Fibroblast of skin of back (primary cell): ENCODE data around the gene SLBP.
"Not testable (repeated sequence)": the region's sequence is repeated elsewhere in the genome, so short reads cannot be mapped to it uniquely, and the experiment has no call there.

ENCODE experiments used
- DNase-seq: peaks from one replicate; pipeline ENCODE4 v3.0.0-alpha.2; 2013

Gene SLBP

DNA sequence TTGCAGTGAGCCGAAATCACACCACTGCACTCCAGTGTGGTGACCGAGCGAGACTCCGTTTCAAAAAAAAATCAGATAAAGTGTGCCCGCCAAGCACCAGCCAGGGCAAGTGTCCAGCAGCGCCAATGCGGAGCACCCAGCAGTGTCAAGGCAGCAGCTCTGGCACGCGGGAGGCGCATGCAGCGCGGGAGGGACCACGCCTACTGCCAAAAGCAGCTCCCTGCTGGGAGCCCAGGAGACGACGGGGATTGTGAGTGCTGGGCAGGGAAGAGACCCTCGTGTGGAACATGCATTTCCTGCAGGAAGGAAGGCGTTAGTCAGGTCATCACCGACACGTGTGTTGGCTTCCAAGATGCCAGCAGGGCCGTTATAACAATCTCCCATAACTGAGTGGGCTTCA, 38.4 kb downstream of the SLBP start:
- no peak for DNase-seq

GRCh38 chr4:1671011-1671410, 41.1 kb downstream of the SLBP start:
- DNase-seq, result not testable (repeated sequence)

DNA sequence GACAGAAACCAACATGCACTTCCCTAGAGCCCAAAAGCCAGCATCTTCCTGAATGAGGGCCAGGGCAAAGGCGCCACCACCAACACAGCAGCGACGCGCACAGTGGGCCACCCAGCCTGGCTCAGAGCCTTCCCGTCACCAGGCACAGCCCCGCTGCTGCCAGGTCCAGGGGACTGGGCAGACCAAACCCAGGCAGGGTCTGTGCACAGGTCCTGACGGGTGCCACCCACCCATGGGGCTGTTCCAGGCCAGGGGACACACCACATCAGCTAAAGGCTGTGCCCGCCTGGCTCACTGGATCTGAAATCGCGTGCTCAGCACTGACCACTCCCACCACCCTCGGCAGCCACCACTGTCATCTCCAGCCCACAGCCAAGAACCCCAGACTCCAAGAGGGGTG, 41.8 kb downstream of the SLBP start:
- DNase-seq, result no peak

- no peak for DNase-seq
Observed at GRCh38 chr4:1669850-1670249, 42.3 kb downstream of the SLBP start.

DNA sequence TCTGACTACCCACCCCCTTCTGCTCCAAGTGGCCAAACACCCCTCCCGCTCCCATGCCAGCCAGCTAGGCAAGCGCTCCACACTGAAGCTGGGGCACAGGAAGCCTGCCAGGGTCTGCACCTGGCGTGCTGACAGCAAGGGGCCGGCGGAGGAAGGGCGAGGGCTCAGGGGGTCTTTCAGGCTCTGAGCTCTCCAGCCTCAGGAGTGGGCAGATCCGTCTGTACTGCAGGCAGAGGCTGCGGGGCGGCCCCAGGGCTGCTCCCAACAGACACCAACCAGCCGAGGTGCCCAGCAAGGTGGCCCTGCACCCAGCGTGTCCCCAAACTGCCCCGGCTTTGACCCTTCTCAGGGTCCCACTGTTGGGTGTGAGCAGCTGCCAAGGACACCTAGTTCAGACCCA, 42.8 kb downstream of the SLBP start:
- no peak for DNase-seq

- DNase-seq, result no peak
Observed at GRCh38 chr4:1668488-1668840, 43.7 kb downstream of the SLBP start.

- DNase-seq, result no peak
Observed at GRCh38 chr4:1667273-1667672, 44.8 kb downstream of the SLBP start.

DNA sequence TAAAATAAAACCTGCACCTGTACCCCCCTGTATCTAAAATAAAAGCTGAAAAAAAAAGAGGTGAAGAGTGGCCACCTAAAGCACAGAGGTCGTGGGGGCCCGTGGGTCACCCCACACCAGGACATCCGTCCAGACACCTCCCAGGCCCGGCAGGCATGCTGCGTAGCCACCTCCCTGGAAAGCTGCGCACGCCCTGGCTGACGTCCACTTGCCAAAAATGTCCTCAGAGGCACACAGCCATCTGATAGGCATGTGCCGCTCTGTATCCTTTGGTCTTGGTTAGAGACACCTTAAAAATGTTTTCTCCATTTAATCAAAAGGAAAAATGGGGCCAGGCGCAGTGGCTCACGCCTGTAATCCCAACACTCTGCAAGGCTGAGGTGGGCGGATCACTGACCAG, 45.7 kb downstream of the SLBP start:
- no peak for DNase-seq

DNA sequence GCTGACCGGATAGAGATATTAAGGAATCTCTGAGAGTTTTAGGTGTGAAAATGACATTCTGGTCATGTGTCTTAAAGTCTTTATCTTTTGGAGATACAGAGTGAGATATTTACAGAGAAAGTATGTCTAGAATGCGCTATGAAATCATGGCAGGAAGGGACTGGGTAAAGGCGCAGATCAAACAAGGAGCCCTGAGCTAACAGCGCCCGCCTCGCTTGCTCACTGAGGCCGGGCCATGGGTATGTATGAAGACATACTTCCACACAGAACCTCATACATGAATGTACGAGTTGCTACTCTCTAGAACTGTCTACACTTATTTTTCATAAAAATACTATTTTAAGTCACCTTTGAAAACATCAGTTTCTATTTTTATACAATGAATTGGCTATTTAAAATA, 48.0 kb downstream of the SLBP start:
- DNase-seq, result no peak

GRCh38 chr4:1663549-1663948, 48.6 kb downstream of the SLBP start:
- no peak for DNase-seq

- no peak for DNase-seq
Observed at GRCh38 chr4:1661695-1662094, 50.4 kb downstream of the SLBP start.

DNA sequence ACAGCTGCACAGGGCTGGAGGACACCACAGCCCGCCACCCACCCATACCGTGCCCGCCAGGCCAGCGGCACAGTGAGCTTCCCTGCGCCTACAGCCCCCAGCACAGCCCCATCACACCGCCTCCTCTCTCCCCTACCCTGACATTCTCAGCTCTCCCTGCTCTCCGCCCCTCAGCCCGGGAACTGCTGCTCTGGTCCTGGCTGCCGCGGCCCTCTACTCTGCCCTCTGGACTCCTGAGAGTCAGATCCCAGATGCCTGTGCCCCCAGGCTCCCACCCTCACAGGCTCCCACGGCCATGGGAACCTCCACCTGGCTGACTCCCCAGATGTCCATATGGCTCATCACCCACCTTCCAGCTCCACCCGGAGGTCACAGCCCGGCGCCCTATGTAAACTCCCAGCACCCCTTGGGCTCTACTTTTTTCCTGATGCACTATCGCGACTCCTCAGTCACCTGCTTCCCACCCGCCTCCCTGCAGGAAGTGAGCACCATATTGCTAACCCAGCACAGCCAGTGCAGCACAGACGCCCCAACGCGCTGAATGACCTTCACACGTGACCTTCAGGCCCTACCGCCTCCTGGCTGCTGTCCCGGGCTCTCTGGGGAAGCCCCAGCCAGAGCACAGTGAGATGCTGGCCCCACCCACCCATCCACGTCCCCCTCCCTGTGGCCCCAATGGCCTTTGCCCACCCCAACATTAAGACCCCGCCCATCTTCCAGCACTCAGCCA, 51.0 kb downstream of the SLBP start:
- no peak for DNase-seq

DNA sequence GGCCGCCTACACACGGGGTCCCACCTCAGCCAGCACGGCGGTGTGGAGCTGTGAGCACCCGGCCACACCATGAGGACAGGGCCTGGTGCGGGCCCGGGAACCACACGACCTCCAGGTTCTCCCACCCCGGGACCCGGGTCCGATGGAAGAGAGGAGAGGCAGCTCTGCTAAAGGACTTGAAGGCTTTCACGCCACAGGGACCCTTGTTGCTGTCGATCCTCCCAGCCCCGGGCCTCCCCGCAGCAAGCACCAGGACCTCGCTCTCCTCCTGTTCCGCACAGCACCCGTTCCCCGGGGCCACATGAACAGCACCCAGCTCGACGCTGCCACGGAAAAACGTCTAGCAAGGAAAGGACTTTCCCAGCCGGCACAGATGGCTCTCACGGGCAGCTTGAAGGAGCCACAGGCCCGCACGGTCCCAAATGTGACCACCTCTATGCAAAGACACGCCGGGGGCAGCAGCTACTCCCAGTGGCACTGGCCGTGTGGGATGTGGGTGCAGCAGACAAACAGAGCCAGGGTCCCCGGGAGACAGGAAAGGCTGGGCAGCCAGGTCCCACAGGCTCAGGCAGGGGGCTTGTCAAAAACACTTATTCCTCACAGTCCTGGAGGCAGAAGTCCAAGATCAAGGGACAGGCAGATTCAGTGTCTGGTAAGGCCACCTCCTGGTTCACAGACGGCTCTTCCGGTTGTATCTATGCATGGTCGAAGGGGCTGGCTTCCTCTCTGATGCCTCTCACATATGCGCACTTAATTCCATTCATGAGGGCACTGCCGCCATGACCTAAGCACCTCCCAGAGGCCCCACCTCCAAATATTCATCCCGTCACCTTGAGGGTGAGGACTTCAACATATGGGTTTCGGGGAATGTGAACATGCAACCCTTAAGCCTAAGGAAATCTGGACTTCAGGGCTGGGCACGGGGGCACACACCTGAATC, 52.7 kb downstream of the SLBP start:
- DNase-seq, result no peak

DNA sequence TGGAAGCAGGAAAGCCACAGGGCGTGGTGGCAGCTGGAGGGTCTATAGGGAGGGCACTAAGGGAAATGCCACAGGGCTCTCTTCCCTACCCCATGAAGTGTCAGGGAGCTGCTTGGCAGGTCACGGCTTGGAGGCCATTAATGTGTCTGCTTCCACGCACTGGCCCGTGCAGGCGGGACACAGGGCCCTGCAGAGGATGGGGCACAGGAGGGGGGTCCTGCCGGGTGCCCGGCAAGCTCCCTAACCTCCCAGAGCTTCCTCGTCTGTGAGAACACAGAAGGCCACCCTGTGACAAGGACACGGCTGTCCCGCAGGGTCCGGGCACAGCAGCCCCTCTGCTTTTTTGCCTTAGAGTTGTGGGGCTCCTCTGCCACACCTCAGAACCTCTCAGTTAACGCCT, 53.5 kb downstream of the SLBP start:
- DNase-seq, result no peak

DNA sequence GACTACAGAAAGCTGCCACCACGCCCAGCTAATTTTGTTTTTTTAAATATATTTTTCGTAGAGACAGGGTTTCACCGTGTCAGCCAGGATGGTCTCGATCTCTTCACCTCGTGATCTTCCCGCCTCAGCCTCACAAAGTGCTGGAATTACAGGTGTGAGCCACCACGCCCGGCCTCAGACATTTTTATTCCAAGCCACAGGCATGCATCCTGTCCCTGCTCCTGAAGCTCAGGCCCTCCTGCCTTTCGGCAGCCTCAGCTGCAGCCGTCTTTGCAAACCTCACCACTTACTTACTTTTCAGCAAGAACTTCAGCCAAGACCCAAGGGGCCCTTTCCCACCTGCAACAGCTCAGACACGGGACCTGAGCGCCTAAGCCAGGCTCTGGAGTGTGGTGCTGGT, 54.0 kb downstream of the SLBP start:
- no peak for DNase-seq

- DNase-seq, result no peak
Observed at GRCh38 chr4:1656986-1657385, 55.1 kb downstream of the SLBP start.

- no peak for DNase-seq
Observed at GRCh38 chr4:1656132-1656531, 56.0 kb downstream of the SLBP start.

GRCh38 chr4:1655676-1656075, 56.4 kb downstream of the SLBP start:
- DNase-seq, result no peak

DNA sequence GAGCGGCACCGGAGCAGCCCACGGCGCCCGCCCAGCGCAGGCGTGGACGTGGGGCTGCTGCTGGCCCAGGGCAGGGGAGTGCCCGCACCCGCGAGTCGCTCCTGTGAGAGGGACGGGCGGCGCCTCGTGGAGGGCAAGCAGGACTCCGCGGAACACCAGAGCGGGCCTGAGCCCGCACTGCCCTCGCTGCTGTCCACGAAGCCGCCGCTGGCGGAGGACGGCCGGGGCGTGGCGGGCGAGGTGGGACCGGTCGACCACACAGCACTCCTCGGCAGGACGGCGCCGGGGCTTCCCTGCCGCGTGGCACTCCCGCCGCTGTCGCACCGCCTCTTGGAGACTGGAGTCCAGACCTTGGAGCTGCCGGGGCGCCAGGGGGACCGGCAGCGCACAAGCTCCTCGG, 57.0 kb downstream of the SLBP start:
- no peak for DNase-seq

DNA sequence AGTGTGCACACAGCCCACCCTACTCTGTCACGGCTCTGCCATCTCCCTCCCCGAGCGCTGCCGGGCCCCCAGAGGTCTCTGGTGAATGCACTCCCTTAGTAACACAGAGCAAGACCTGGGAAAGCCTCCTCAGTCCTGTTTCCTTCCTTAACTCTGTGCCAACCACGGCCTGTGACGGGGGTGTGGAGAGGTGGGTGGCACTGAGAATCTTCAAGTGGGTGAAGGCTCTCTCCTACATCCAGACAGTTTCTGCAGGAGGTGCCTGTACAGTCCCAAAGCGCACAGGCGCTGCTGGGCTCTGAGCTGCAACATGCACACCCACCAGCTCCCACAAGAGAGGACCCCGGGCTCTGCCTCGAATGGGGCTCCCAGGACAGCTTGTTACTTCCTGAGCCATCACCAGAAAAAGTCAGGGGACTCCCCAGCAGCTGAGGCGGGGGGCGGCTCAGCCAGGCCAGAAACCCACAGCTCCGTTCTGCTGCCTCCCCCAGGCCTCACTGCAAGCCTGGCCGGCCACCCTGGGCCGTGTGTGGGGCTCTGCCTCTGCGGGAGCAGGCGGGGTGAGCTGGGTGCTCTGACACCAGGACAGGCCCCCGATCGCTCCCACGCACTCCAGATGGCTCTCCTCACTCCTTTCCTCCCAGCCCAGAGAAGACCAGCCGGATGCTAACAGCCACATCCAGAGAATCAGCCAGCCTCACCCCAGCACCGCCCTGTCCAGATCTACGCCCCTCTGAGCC, 57.7 kb downstream of the SLBP start:
- no peak for DNase-seq

DNA sequence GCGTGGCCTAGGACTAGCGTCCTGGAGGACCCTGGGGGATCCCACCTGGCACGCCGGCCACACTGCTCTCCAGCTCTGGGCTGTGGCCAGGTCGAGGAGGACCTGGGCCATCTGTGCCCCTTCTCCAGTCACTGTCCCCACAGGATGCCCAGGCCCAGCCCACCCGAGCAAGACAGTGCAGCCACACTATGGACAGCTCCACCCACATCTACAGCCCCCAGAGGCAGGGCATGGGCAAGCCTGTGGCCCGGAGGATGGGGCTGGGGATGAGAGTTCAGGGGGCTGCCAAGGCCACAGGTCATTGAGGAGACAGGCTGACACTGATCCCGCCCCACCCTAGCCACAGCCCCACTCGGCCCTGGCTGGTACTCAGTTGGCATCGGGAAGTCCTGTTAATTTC, 58.3 kb downstream of the SLBP start:
- no peak for DNase-seq

GRCh38 chr4:1652088-1652487, 60.0 kb downstream of the SLBP start:
- DNase-seq, result no peak

DNA sequence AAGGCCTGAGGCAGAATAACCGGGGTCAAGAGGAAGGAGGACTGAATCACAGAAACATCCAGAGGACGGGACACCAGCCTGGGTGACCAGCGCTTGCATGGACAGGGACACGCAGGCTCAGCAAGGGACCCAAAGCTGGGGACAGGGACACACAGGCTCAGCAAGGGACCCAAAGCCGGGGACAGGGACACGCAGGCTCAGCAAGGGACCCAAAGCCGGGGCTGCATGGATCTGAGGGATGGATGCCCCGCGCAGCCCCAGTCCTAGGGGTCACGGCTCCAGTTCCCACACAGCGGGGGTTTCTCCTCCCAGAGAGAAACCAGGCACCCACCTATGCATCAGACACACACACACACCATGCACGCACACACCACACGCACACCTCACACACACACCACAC, 60.5 kb downstream of the SLBP start:
- no peak for DNase-seq
